ENCODE measurements around the gene PLAAT1. TPM values are rescaled to one million over a fixed set of nuclear protein-coding genes. Genes with fewer than 3 reads are reported as not detected.

The PLAAT1 gene
- total RNA-seq, 1 donor: not detected

- no peak overlapping the region for H3K4me3 ChIP-seq (ENCODE audit: low read depth, low read length)
- no peak for DNase-seq (ENCODE audit: low read depth)
- TF ChIP-seq CTCF (IDR thresholded peaks at IDR 0.05; ENCODE audit: insufficient read depth, low read depth, low read length): no peak
These were observed 7.9 kb downstream of the PLAAT1 start for GRCh38 chr3:193248848-193249468.

DNA sequence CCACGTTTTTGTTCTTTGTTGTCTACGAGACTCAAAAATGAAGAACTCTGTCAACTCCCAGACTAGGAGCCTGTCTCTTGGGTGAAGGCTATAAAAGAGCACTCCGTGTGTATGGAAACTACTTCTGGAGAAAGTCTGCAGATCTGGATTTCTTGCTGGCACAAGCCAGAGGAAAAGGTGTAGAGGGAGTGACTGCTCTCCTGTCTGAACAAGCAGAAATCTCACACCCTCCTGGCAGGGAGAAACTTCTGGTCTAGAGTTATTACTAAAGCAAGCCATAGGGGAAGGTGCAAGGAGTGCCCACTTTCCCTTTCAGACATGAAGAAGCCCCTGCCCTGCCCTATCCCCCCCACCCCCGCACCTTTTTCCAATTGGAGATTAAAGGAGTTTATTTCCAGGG, 9.5 kb downstream of the PLAAT1 start:
- H3K4me3 ChIP-seq (ENCODE audit: low read depth, low read length): no peak overlapping the region
- no peak for TF ChIP-seq CTCF (IDR thresholded peaks at IDR 0.05; ENCODE audit: insufficient read depth, low read depth, low read length)
- DNase-seq (ENCODE audit: low read depth): no peak

DNA sequence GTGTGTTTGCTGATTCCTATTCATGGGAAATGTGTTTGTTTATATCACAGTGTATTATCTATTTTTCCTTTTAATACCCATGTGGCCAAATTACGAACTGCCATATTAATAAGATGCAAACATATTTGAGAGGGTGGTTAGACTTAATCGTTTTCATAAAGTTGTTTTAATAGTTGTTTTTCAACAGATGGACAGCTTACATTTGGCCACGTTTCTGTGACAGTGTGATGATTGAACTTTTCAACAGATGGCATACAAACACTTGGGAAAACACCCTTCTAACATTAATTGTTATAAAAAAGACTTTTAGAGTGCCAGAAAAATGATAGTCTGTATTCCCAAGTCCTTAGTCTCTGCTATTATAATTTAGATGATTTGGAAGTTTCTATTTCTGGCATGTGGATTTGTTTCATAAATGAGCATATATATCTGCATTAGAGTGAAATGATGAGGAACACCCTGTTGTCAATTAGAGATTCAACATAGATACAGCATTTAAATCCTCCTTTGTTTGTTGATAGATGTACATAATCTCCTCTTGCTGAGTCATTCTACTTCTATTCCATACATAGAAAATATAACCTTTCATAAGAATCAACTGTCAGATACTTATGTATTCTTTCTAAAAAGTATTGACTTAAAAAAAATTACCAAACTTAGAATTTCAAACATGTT, 13.1 kb downstream of the PLAAT1 start:
- no peak overlapping the region for H3K4me3 ChIP-seq (ENCODE audit: low read depth, low read length)
- no peak for DNase-seq (ENCODE audit: low read depth)
- TF ChIP-seq CTCF (IDR thresholded peaks at IDR 0.05; ENCODE audit: insufficient read depth, low read depth, low read length): no peak

DNA sequence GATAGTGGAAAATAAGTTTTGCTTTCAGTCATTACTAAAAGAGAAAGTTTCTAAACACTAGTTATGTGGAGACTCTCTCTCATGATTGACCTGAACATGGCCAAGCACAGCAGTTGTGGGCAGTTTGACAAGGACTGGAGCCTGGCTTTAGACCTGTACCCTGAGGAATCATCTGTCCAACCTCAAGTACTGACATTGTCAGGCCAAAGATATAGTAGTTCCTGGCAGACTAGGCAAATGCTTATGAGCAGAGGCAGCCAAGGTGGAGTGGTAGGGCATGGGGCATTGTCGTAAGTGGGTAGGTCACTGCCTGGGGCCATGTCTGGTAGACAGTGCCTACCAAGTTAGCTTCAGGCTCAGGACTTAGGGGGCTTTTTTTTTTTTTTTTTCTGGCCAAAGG, 20.9 kb downstream of the PLAAT1 start:
- no peak for TF ChIP-seq CTCF (IDR thresholded peaks at IDR 0.05; ENCODE audit: insufficient read depth, low read depth, low read length)
- no peak overlapping the region for H3K4me3 ChIP-seq (ENCODE audit: low read depth, low read length)
- DNase-seq (ENCODE audit: low read depth): no peak

GRCh38 chr3:193262707-193263106, 21.7 kb downstream of the PLAAT1 start:
- H3K4me3 ChIP-seq (ENCODE audit: low read depth, low read length): no peak overlapping the region
- no peak for DNase-seq (ENCODE audit: low read depth)
- TF ChIP-seq CTCF (IDR thresholded peaks at IDR 0.05; ENCODE audit: insufficient read depth, low read depth, low read length): no peak

DNA sequence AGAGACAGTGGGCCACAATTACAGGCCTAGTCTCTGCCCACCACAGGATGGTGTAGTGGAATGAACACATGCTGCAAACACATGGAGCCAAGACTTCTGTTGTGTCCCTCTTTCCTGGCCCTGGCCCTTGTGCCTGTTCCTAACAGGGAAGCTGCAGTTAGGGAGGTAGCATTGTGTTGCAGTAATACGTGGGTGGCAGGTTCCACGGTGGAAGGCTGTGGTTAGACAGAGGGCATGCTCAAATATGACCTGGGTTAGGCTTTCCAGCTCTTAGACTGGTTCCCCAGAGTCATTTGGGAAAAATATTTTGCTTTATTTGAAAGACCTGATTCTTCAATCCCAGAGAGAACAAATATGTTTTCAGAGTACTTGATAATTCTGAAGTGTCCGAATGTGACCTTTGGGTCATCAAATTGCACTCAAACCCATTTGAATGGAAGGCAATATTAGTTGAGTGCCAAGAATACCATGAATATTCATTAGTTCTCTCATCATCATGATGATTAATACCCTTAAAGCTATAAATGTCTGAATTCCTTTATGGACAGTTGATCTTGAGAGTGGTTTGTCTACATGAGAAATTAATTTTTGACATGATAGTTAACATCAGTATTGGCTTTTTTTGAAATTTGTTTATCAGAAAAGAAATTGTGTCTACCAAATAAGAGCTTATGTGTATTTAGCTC, 28.5 kb downstream of the PLAAT1 start:
- no peak for TF ChIP-seq CTCF (IDR thresholded peaks at IDR 0.05; ENCODE audit: insufficient read depth, low read depth, low read length)
- DNase-seq (ENCODE audit: low read depth): no peak

More for the DNA sequence above, 28.5 kb downstream of the PLAAT1 start:
- no peak overlapping the region for H3K4me3 ChIP-seq (ENCODE audit: low read depth, low read length)
